Smooth muscle cell (in vitro differentiated cells): ENCODE data around the gene KLK13. TPM values are rescaled to one million over a fixed set of nuclear protein-coding genes. Genes with fewer than 3 reads are reported as not detected.

Source experiments
- DNase-seq: peaks from one replicate; lab custom pipeline; 2025; ENCODE audit not compliant: unreplicated experiment; lab: John Stamatoyannopoulos, UW
- H2AFZ ChIP-seq: fragments of 200-600 bp; sonication (generic); 2 replicates; pipeline ENCODE4 v1.6.0; 2016; ENCODE audit warnings: antibody characterized with exemption, low read depth, mild to moderate bottlenecking
- H3F3A ChIP-seq: fragments of 200-600 bp; sonication (generic); 2 replicates; pipeline ENCODE4 v1.6.0; 2017; ENCODE audit warnings: antibody characterized with exemption, low read depth
- H3K27ac ChIP-seq: fragments of 200-600 bp; sonication (generic); 2 replicates; pipeline ENCODE4 v1.5.1; 2016; ENCODE audit warnings: low read depth, mild to moderate bottlenecking
- H3K27me3 ChIP-seq: fragments of 200-600 bp; sonication (generic); 2 replicates; pipeline ENCODE4 v1.6.1; 2016; ENCODE audit warnings: low read depth, mild to moderate bottlenecking
- H3K36me3 ChIP-seq: fragments of 200-600 bp; sonication (generic); 2 replicates; pipeline ENCODE4 v1.5.1; 2016; ENCODE audit warnings: low read depth
- H3K4me1 ChIP-seq: fragments of 200-600 bp; sonication (generic); 2 replicates; pipeline ENCODE4 v1.5.1; 2016; ENCODE audit warnings: low read depth
- H3K4me2 ChIP-seq: fragments of 200-600 bp; sonication (generic); 2 replicates; pipeline ENCODE4 v1.6.0; 2016; ENCODE audit warnings: mild to moderate bottlenecking
- H3K4me3 ChIP-seq: fragments of 200-600 bp; sonication (generic); 2 replicates; pipeline ENCODE4 v1.5.1; 2016; ENCODE audit warnings: mild to moderate bottlenecking
- H3K79me2 ChIP-seq: fragments of 200-600 bp; sonication (generic); 2 replicates; pipeline ENCODE4 v1.6.0; 2016; ENCODE audit warnings: low read depth, mild to moderate bottlenecking
- H3K9ac ChIP-seq: fragments of 200-600 bp; sonication (generic); 2 replicates; pipeline ENCODE4 v1.6.0; 2016; ENCODE audit warnings: low read depth
- H3K9me3 ChIP-seq: fragments of 200-600 bp; sonication (generic); replicated peaks from 2 replicates; pipeline ENCODE4 v1.5.1; 2016; ENCODE audit warnings: low read depth
- H4K20me1 ChIP-seq: fragments of 200-600 bp; sonication (generic); 2 replicates; pipeline ENCODE4 v1.6.0; 2016; ENCODE audit warnings: low read depth
- CTCF ChIP-seq: fragments of 200-600 bp; sonication (generic); IDR thresholded peaks from 2 replicates; pipeline ENCODE4 v1.5.1; 2017; ENCODE audit warnings: borderline replicate concordance, mild to moderate bottlenecking, antibody characterized with exemption; ENCODE audit not compliant: insufficient read depth, poor library complexity, severe bottlenecking
- WGBS: methylation state at CpG from one replicate; pipeline ENCODE4 v1.1.7; 2016; ENCODE audit warnings: low lambda C conversion rate; 5-methylcytosine and 5-hydroxymethylcytosine counted together
- polyA plus RNA-seq: library from polyadenylated mRNA; unstranded; fragments of >200 nt; fragmentation: Nextera tagmentation; extraction: Ambion mirVana; gene quantifications from 2 replicates; pipeline ENCODE4 v1.2.1, GENCODE V29; 2016
- total RNA-seq: library from RNA; depleted of rRNA; stranded (reverse); fragments of >200 nt; gene quantifications from 2 replicates; pipeline ENCODE4 v1.2.3, GENCODE V29; 2014

The KLK13 gene
- total and polyA plus RNA-seq, 2 experiments from 2014 or later, result 0.72 to 1.3 TPM

GRCh38 chr19:51101171-51101865, 36.4 kb upstream of the KLK13 start:
- Histone ChIP-seq H3K36me3 (no peaks in the 10 kb centered on the region), H3K4me2 (no peak overlapping the region), H3K4me3 (no peak overlapping the region), H2AFZ (no peak overlapping the region), H3K27me3 (no peaks in the 10 kb centered on the region), H3K9ac (no peak overlapping the region), H3K79me2 (peaks cover 3% of the 10 kb centered on the region), H4K20me1 (peaks cover 55% of the 10 kb centered on the region), H3K27ac (no peak overlapping the region), H3K4me1 (no peaks in the 10 kb centered on the region), H3K9me3 (no peaks in the 10 kb centered on the region), H3F3A (peaks cover 3% of the 10 kb centered on the region)
- no peak for TF ChIP-seq CTCF
- DNase-seq, result no peak
- 80% methylated on average over 5 of the region's 5 CpGs for WGBS

GRCh38 chr19:51100601-51101000, 35.7 kb upstream of the KLK13 start:
- peaks cover 3% of the 10 kb centered on the region for H3F3A ChIP-seq
- H3K36me3 ChIP-seq, result no peaks in the 10 kb centered on the region
- WGBS, result 64% methylated on average over 3 of the region's 3 CpGs
- H3K9me3 ChIP-seq, result no peaks in the 10 kb centered on the region
- no peak overlapping the region for H3K4me2 ChIP-seq
- no peaks in the 10 kb centered on the region for H3K27me3 ChIP-seq
- no peak overlapping the region for H2AFZ ChIP-seq
- no peak overlapping the region for H3K4me3 ChIP-seq
- H3K79me2 ChIP-seq, result no peaks in the 10 kb centered on the region
- peaks cover 61% of the 10 kb centered on the region for H4K20me1 ChIP-seq
- H3K27ac ChIP-seq, result no peak overlapping the region
- H3K9ac ChIP-seq, result no peak overlapping the region
- no peak for TF ChIP-seq CTCF
- no peaks in the 10 kb centered on the region for H3K4me1 ChIP-seq
- DNase-seq, result no peak

- Histone ChIP-seq H2AFZ (no peak overlapping the region), H4K20me1 (peaks cover 67% of the 10 kb centered on the region), H3K4me3 (no peak overlapping the region), H3K4me1 (no peaks in the 10 kb centered on the region), H3K36me3 (no peaks in the 10 kb centered on the region), H3F3A (peaks cover 3% of the 10 kb centered on the region), H3K9me3 (no peaks in the 10 kb centered on the region), H3K79me2 (no peaks in the 10 kb centered on the region), H3K27ac (no peak overlapping the region), H3K4me2 (no peak overlapping the region), H3K9ac (no peak overlapping the region), H3K27me3 (no peaks in the 10 kb centered on the region)
- TF ChIP-seq CTCF, result no peak
- WGBS, result 84% methylated on average over 22 of the region's 22 CpGs
- no peak for DNase-seq
These were observed 34.1 kb upstream of the KLK13 start for GRCh38 chr19:51099047-51099382.
